ENCODE data around the gene ARSB.

DNA sequence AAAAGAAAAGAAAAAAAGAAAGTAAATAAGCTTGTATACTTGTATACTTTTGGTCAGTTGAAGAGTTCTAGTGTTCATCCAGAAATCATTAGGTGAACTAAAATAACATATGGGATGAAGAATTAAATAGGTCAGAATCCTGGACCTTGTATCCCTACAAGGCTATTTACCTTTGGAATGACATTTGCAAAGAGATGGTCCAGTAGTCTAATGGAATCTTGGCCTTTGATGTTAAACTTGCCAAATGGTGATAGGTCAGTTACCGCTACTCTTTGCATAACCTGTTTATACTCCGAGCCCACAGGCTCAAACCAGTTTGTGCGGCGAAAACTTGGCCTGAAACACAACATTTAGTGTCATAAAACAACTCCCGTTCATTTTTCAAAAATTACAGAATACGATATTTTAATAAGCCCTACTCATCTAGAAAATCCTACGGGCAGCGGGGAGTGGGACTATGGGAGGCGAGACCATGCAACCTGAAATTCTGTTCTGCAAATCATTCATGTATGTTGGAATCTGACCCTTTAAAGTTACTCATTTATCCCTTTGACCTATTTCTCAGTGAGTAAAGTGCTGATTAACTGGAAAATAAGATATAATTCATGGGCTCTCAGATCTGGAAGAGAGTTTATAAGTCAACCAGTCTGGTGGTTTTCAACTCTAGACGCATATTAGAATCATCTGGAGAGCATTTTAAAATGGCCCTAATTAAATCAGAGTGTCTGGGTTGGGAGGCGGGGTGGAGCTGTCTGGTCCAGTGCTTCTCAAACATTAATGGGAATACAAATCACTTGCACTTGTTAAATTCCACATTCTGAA is 45.8 kb upstream of the ARSB start:
- TF ChIP-seq SMAD1 (IDR thresholded peaks at IDR 0.05; ENCODE audit: low read depth, partially characterized antibody) (no peak), NR2C2 (IDR thresholded peaks at IDR 0.05; ENCODE audit: borderline replicate concordance, control insufficient read depth, insufficient read length, low read depth) (no peak), POLR2AphosphoS5 (IDR thresholded peaks at IDR 0.05; ENCODE audit: low read length) (no peak), BACH1 (IDR thresholded peaks at IDR 0.05; ENCODE audit: borderline replicate concordance) (no peak)
- TF ChIP-seq, protein P1, sequence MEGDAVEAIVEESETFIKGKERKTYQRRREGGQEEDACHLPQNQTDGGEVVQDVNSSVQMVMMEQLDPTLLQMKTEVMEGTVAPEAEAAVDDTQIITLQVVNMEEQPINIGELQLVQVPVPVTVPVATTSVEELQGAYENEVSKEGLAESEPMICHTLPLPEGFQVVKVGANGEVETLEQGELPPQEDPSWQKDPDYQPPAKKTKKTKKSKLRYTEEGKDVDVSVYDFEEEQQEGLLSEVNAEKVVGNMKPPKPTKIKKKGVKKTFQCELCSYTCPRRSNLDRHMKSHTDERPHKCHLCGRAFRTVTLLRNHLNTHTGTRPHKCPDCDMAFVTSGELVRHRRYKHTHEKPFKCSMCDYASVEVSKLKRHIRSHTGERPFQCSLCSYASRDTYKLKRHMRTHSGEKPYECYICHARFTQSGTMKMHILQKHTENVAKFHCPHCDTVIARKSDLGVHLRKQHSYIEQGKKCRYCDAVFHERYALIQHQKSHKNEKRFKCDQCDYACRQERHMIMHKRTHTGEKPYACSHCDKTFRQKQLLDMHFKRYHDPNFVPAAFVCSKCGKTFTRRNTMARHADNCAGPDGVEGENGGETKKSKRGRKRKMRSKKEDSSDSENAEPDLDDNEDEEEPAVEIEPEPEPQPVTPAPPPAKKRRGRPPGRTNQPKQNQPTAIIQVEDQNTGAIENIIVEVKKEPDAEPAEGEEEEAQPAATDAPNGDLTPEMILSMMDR (IDR thresholded peaks at IDR 0.05 in 2 of 3, conservative IDR thresholded peaks at IDR 0.05 in 1 of 3; ENCODE audit: control insufficient read depth in 2 of 3, extremely low read depth in 1 of 3, insufficient read depth in 1 of 3, low read depth in 3 of 3, low read length in 3 of 3), result no peak
- TF ChIP-seq, protein P2, sequence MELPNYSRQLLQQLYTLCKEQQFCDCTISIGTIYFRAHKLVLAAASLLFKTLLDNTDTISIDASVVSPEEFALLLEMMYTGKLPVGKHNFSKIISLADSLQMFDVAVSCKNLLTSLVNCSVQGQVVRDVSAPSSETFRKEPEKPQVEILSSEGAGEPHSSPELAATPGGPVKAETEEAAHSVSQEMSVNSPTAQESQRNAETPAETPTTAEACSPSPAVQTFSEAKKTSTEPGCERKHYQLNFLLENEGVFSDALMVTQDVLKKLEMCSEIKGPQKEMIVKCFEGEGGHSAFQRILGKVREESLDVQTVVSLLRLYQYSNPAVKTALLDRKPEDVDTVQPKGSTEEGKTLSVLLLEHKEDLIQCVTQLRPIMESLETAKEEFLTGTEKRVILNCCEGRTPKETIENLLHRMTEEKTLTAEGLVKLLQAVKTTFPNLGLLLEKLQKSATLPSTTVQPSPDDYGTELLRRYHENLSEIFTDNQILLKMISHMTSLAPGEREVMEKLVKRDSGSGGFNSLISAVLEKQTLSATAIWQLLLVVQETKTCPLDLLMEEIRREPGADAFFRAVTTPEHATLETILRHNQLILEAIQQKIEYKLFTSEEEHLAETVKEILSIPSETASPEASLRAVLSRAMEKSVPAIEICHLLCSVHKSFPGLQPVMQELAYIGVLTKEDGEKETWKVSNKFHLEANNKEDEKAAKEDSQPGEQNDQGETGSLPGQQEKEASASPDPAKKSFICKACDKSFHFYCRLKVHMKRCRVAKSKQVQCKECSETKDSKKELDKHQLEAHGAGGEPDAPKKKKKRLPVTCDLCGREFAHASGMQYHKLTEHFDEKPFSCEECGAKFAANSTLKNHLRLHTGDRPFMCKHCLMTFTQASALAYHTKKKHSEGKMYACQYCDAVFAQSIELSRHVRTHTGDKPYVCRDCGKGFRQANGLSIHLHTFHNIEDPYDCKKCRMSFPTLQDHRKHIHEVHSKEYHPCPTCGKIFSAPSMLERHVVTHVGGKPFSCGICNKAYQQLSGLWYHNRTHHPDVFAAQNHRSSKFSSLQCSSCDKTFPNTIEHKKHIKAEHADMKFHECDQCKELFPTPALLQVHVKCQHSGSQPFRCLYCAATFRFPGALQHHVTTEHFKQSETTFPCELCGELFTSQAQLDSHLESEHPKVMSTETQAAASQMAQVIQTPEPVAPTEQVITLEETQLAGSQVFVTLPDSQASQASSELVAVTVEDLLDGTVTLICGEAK (IDR thresholded peaks at IDR 0.05; ENCODE audit: borderline replicate concordance), result no peak

All from GM12878 (cell line).